Kidney (tissue), 14 donors: ENCODE data around the gene RGS3. TPM values are rescaled to one million over a fixed set of nuclear protein-coding genes. Genes with fewer than 3 reads are reported as not detected.

Experiments used
- DNase-seq, 5 donors: peaks; one replicate each; pipeline ENCODE4 v3.0.0-alpha.2; 2013 to 2020
- FAIRE-seq: peaks from 2 replicates; lab custom pipeline; 2012; peaks lifted over from hg19 to GRCh38; lab: Jason Lieb, UNC
- H3K27ac ChIP-seq, 2 donors: one replicate each; pipeline ENCODE4 v1.7.0; 2013; ENCODE audit warnings: low read depth in 2 of 2, low read length in 2 of 2, inconsistent platforms in 1 of 2
- H3K27me3 ChIP-seq: one replicate; pipeline ENCODE4 v1.7.1; 2013; ENCODE audit warnings: low read length, inconsistent platforms; ENCODE audit not compliant: control insufficient read depth, insufficient read depth
- H3K36me3 ChIP-seq, 3 donors: one replicate each; pipeline versions ENCODE4 v1.7.0 to v1.7.1; 2013; ENCODE audit warnings: low read length in 3 of 3, control low read depth in 1 of 3, inconsistent platforms in 1 of 3; ENCODE audit not compliant: insufficient read depth in 3 of 3, control insufficient read depth in 2 of 3
- H3K4me1 ChIP-seq, 3 donors: one replicate each; pipeline versions ENCODE4 v1.7.0 to v1.7.1; 2013; ENCODE audit warnings: low read length in 3 of 3, inconsistent platforms in 1 of 3, low read depth in 1 of 3; ENCODE audit not compliant: control insufficient read depth in 2 of 3, insufficient read depth in 2 of 3
- H3K4me3 ChIP-seq, 3 donors: one replicate each; pipeline versions ENCODE4 v1.7.0 to v1.8.1; 2013; ENCODE audit warnings: low read length in 3 of 3, control low read depth in 1 of 3, inconsistent platforms in 1 of 3
- H3K9ac ChIP-seq, 3 donors: one replicate each; pipeline versions ENCODE4 v1.7.0 to v1.7.1; 2013; ENCODE audit warnings: low read length in 3 of 3, control low read depth in 1 of 3, inconsistent platforms in 1 of 3
- H3K9me3 ChIP-seq, 3 donors: one replicate each; pipeline versions ENCODE4 v1.7.0 to v1.7.1; 2013; ENCODE audit warnings: low read length in 3 of 3, control low read depth in 1 of 3, inconsistent platforms in 1 of 3; ENCODE audit not compliant: control insufficient read depth in 2 of 3, insufficient read depth in 1 of 3
- intact Hi-C: fragments of 100-400 bp; cut with DNase I; formaldehyde crosslinking; loops from one replicate; pipeline ENCODE4 v1.11.1; 2022
- polyA plus RNA-seq: library from polyadenylated mRNA; stranded (reverse); fragments of 350-450 nt; fragmentation: Illumina TruSeq; extraction: RNeasy Lipid Tissue Mini Kit (QIAGEN cat#74804); gene quantifications from one replicate; pipeline ENCODE4 v1.2.3, GENCODE V29; 2014; ENCODE audit warnings: low read depth, low replicate concordance; ENCODE audit not compliant: insufficient read depth
- total RNA-seq: library from RNA; stranded (reverse); fragmentation: NEBNext Ultra II Directional; extraction: Animal tissue kit (Norgen Biotek cat#: 25700); gene quantifications from one replicate; pipeline ENCODE4 v1.2.1, GENCODE V29; 2021
- TF ChIP-seq, protein P1 (sequence below): IDR thresholded peaks from 3 replicates; pipeline ENCODE4 v1.5.1; 2012; ENCODE audit warnings: mild to moderate bottlenecking, moderate library complexity, borderline replicate concordance; ENCODE audit not compliant: insufficient read depth; ENCODE audit errors: extremely low read depth
- donor health status: control.
- donor health status: control.
- donor health status: control.
- donor health status: control.
- donor health status: control.
- donor health status: DM: yes; HTN: yes; CAD: no.
- donor health status: Normal renal cell carcinoma (clear cell type).

Gene RGS3
- total and polyA plus RNA-seq, 2 donors from 2014 or later: 114 to 137 TPM

- peaks cover 0 to 53% (median 39%) of the 10 kb centered on the region in 3 donors for H3K4me1 ChIP-seq
- no peak overlapping the region for H3K9ac ChIP-seq
- no peaks in the 10 kb centered on the region for H3K9me3 ChIP-seq
- no peak for DNase-seq
- no peak overlapping the region for H3K4me3 ChIP-seq
- intact Hi-C loops: no loop called here
- H3K27me3 ChIP-seq: no peaks in the 10 kb centered on the region
- H3K27ac ChIP-seq: no peak overlapping the region
- TF ChIP-seq, protein P1, sequence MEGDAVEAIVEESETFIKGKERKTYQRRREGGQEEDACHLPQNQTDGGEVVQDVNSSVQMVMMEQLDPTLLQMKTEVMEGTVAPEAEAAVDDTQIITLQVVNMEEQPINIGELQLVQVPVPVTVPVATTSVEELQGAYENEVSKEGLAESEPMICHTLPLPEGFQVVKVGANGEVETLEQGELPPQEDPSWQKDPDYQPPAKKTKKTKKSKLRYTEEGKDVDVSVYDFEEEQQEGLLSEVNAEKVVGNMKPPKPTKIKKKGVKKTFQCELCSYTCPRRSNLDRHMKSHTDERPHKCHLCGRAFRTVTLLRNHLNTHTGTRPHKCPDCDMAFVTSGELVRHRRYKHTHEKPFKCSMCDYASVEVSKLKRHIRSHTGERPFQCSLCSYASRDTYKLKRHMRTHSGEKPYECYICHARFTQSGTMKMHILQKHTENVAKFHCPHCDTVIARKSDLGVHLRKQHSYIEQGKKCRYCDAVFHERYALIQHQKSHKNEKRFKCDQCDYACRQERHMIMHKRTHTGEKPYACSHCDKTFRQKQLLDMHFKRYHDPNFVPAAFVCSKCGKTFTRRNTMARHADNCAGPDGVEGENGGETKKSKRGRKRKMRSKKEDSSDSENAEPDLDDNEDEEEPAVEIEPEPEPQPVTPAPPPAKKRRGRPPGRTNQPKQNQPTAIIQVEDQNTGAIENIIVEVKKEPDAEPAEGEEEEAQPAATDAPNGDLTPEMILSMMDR: no peak
- peaks cover 2 to 34% (median 19%) of the 10 kb centered on the region in 3 donors for H3K36me3 ChIP-seq
- no peak for FAIRE-seq
Observed at GRCh38 chr9:113525205-113525604, 61.7 kb downstream of the RGS3 start.

DNA sequence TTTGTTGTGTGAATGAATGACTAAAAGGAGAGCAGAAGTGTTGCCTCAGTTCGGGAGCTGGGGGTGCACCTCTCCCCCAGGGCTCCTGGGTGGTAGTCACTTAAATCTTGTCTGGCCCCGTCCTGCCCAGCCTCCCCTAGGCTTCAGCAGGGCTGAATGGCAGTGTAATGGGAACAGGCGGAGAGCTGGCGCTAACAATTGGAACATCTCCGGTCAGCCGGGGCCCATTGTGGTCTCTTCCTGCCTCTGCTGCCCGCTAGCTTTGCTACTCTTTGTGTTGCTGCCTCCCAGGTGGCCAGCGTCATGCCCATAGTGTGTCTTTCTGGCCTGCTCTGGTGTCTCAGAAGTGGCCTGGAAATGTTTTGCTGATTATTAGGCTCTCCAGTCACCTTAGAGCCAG, 62.3 kb downstream of the RGS3 start:
- Histone ChIP-seq H3K4me1 (peaks cover 0 to 49% (median 36%) of the 10 kb centered on the region in 3 donors), H3K9me3 (no peaks in the 10 kb centered on the region), H3K27ac (no peak overlapping the region), H3K4me3 (no peak overlapping the region), H3K36me3 (peaks cover 2 to 39% (median 19%) of the 10 kb centered on the region in 3 donors), H3K27me3 (no peaks in the 10 kb centered on the region), H3K9ac (no peak overlapping the region)
- TF ChIP-seq, protein P1: no peak
- no peak for FAIRE-seq
- intact Hi-C loops: no loop called here
- DNase-seq: no peak

DNA sequence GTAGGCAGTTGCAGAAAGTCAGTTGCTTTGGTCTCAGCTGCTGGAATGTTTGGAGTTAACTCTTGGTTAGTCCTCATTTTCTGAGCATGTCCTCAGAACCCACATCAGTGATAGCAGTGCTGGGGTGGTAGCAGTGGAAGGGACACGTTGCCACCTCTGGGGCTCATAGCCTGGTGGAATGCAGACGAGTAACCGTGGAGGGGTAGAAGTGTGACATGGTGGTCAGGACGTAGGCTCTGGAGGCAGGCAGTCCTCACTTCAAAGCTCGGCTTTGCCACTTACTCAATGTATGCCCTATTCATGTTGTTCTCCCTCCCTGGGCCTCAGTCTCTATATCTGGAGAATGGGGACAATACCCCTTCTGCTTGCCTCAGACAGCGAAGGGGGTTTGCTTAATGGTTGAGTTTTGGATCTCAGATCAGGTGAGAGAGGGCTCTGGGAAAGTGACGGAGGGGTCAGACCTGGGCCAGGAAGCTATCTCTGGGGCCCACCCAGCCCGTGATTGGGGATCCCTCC, 62.8 kb downstream of the RGS3 start:
- H3K9me3 ChIP-seq: no peaks in the 10 kb centered on the region
- TF ChIP-seq, protein P1: no peak
- no peak for DNase-seq
- no peak overlapping the region for H3K27ac ChIP-seq
- H3K4me1 ChIP-seq: peaks cover 0 to 47% (median 35%) of the 10 kb centered on the region in 3 donors
- peaks cover 2 to 39% (median 19%) of the 10 kb centered on the region in 3 donors for H3K36me3 ChIP-seq
- intact Hi-C loops: no loop called here
- H3K9ac ChIP-seq: no peak overlapping the region
- H3K4me3 ChIP-seq: no peak overlapping the region
- H3K27me3 ChIP-seq: no peaks in the 10 kb centered on the region
- no peak for FAIRE-seq

GRCh38 chr9:113526841-113527240, 63.3 kb downstream of the RGS3 start:
- H3K4me3 ChIP-seq: no peak overlapping the region
- H3K36me3 ChIP-seq: peaks cover 0 to 39% (median 19%) of the 10 kb centered on the region in 3 donors
- peak overlapping the region; percentile 2 to 20 for H3K27ac ChIP-seq
- DNase-seq (peak in 1 of 5 donors; percentile 73), FAIRE-seq (no peak)
- no peaks in the 10 kb centered on the region for H3K9me3 ChIP-seq
- intact Hi-C loops: no loop called here
- TF ChIP-seq, protein P1: no peak
- no peak overlapping the region for H3K9ac ChIP-seq
- H3K27me3 ChIP-seq: no peaks in the 10 kb centered on the region
- peaks cover 0 to 47% (median 30%) of the 10 kb centered on the region in 3 donors for H3K4me1 ChIP-seq
